Measurements from ENCODE around the gene ZFP57.

DNA sequence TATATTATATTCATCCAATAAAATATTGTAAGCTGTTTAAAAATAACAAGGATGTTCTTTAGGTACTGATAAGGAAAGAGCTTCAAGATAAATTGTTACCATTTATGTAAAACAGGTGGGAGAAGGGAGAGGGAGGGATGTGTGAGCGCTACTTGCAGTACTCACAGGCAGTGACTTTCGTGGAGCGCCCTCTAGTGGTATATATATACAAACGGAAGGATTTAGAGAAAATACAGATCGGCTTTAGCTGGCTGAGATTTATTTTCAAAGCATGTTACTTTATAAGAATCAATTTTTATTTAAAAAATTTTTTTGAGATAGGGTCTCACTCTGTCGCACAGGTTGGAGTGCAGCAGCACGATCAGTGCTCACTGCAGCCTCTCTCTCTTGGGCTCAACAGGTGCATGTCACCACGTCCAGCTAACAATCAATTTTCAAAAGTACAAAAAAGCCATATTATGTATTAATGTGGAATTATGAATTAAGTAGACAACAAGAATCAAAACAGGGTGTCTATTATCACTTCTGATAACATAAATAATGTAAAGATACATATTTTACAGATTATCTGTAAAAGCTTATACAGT lies 27.4 kb downstream of the ZFP57 start:
- TF ChIP-seq, protein P1, sequence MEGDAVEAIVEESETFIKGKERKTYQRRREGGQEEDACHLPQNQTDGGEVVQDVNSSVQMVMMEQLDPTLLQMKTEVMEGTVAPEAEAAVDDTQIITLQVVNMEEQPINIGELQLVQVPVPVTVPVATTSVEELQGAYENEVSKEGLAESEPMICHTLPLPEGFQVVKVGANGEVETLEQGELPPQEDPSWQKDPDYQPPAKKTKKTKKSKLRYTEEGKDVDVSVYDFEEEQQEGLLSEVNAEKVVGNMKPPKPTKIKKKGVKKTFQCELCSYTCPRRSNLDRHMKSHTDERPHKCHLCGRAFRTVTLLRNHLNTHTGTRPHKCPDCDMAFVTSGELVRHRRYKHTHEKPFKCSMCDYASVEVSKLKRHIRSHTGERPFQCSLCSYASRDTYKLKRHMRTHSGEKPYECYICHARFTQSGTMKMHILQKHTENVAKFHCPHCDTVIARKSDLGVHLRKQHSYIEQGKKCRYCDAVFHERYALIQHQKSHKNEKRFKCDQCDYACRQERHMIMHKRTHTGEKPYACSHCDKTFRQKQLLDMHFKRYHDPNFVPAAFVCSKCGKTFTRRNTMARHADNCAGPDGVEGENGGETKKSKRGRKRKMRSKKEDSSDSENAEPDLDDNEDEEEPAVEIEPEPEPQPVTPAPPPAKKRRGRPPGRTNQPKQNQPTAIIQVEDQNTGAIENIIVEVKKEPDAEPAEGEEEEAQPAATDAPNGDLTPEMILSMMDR (IDR thresholded peaks at IDR 0.05), result peak; percentile 72
- TF ChIP-seq NR2C2 (CRISPR knock-in tag; IDR thresholded peaks at IDR 0.05), result no peak

All from WTC11 (cell line).